ENCODE measurements around the gene IP6K1.
"Not testable (repeated sequence)": the region's sequence is repeated elsewhere in the genome, so short reads cannot be mapped to it uniquely, and the experiment has no call there.

Gene IP6K1

GRCh38 chr3:49786357-49787181 lies at the start of gene IP6K1:
TSS of gene IP6K1 (minus strand) at chr3:49786542. CDS start at chr3:49748040, 38,502 bp downstream.
- peak; percentile 88 for DNase-seq

- no peak for DNase-seq
Observed at GRCh38 chr3:49831341-49831740, 45.0 kb upstream of the IP6K1 start.

- no peak for DNase-seq
Observed at GRCh38 chr3:49826016-49826415, 39.7 kb upstream of the IP6K1 start.

- not testable (repeated sequence) for DNase-seq
Observed at GRCh38 chr3:49823131-49823530, 36.8 kb upstream of the IP6K1 start.

- DNase-seq, result no peak
Observed at GRCh38 chr3:49813497-49814174, 27.3 kb upstream of the IP6K1 start, which contains the start of gene UBA7. TSS of gene UBA7 (minus strand) at chr3:49813953. CDS start at chr3:49813787, 166 bp downstream.

GRCh38 chr3:49812916-49813496 lies 26.7 kb upstream of the IP6K1 start:
- no peak for DNase-seq

- DNase-seq, result no peak
Observed at GRCh38 chr3:49807431-49808114, 21.2 kb upstream of the IP6K1 start.

- DNase-seq, result no peak
Observed at GRCh38 chr3:49806850-49807249, 20.5 kb upstream of the IP6K1 start.

GRCh38 chr3:49805897-49806701 lies 19.8 kb upstream of the IP6K1 start:
- DNase-seq, result no peak

- DNase-seq, result peak; percentile 56
Observed at GRCh38 chr3:49805367-49805782, 19.0 kb upstream of the IP6K1 start.

GRCh38 chr3:49804141-49805041 lies 18.0 kb upstream of the IP6K1 start:
- DNase-seq, result no peak

GRCh38 chr3:49803465-49804140 lies 17.3 kb upstream of the IP6K1 start:
- peak; percentile 50 for DNase-seq

- DNase-seq, result peak; percentile 71
Observed at GRCh38 chr3:49802719-49803464, 16.6 kb upstream of the IP6K1 start, which contains the start of gene INKA1. TSS of gene INKA1 (plus strand) at chr3:49803261. CDS start at chr3:49803393, 132 bp downstream.

- DNase-seq, result no peak
Observed at GRCh38 chr3:49801160-49801559, 14.8 kb upstream of the IP6K1 start.

- DNase-seq, result no peak
Observed at GRCh38 chr3:49799761-49800160, 13.4 kb upstream of the IP6K1 start, which contains the start of gene CDHR4. TSS of gene CDHR4 (minus strand) at chr3:49799873. CDS start at chr3:49799812, 61 bp downstream.

GRCh38 chr3:49799105-49799504 lies 12.8 kb upstream of the IP6K1 start:
- DNase-seq, result no peak

- DNase-seq, result no peak
Observed at GRCh38 chr3:49794926-49795905, 8.9 kb upstream of the IP6K1 start.

GRCh38 chr3:49794431-49794830 lies 8.1 kb upstream of the IP6K1 start:
- DNase-seq, result no peak

All from NCI-H2171 (cell line).